Stimulated activated CD4-positive, alpha-beta T cell treated with anti-CD3 and anti-CD28 coated beads, TNF-alpha, amount 100 ng/mL, for 24 hours (primary cell): ENCODE results near the gene JAKMIP1.

ENCODE experiments used
- DNase-seq, 3 experiments: peaks; one replicate each; pipeline ENCODE4 v3.0.0-alpha.2; 2020; ENCODE audit warnings: low read depth in 3 of 3

JAKMIP1 gene

GRCh38 chr4:6200011-6200921 is at the start of gene JAKMIP1:
JAKMIP1 (minus strand) TSS chr4:6200549; CDS start chr4:6112850, 87,699 bp downstream.
- peak; percentile 57 to 85 (median 72) for DNase-seq

- DNase-seq, result no peak
These were observed 48.0 kb upstream of the JAKMIP1 start for GRCh38 chr4:6248394-6248793.

GRCh38 chr4:6246170-6246634 is 45.9 kb upstream of the JAKMIP1 start:
- DNase-seq, result no peak

- DNase-seq, result no peak
These were observed 45.2 kb upstream of the JAKMIP1 start for GRCh38 chr4:6245246-6246169.

GRCh38 chr4:6242271-6243029 is 42.1 kb upstream of the JAKMIP1 start:
- DNase-seq, result no peak

GRCh38 chr4:6241062-6241845 is 40.9 kb upstream of the JAKMIP1 start:
- no peak for DNase-seq

GRCh38 chr4:6239968-6240367 is 39.6 kb upstream of the JAKMIP1 start:
- no peak for DNase-seq

- DNase-seq, result no peak
These were observed 39.1 kb upstream of the JAKMIP1 start for GRCh38 chr4:6239486-6239885.

- DNase-seq, result no peak
These were observed 36.6 kb upstream of the JAKMIP1 start for GRCh38 chr4:6236816-6237390.

- DNase-seq, result no peak
These were observed 35.7 kb upstream of the JAKMIP1 start for GRCh38 chr4:6235901-6236640.

GRCh38 chr4:6235012-6235411 is 34.7 kb upstream of the JAKMIP1 start:
- DNase-seq, result no peak

GRCh38 chr4:6233929-6234328 is 33.6 kb upstream of the JAKMIP1 start:
- DNase-seq, result no peak

- no peak for DNase-seq
These were observed 32.8 kb upstream of the JAKMIP1 start for GRCh38 chr4:6232836-6233785.

GRCh38 chr4:6231663-6232165 is 31.4 kb upstream of the JAKMIP1 start:
- DNase-seq, result no peak

GRCh38 chr4:6230827-6231662 is 30.7 kb upstream of the JAKMIP1 start:
- no peak for DNase-seq

- no peak for DNase-seq
These were observed 30.1 kb upstream of the JAKMIP1 start for GRCh38 chr4:6230502-6230785.

- no peak for DNase-seq
These were observed 29.5 kb upstream of the JAKMIP1 start for GRCh38 chr4:6229671-6230501.
